IPS-18c (cell line): ENCODE measurements around the gene ACCS.

Experiments
- H3K4me3 ChIP-seq: 2 replicates; pipeline ENCODE4 v1.7.0; 2013; ENCODE audit warnings: low read depth, mild to moderate bottlenecking, low read length, moderate library complexity; ENCODE audit not compliant: insufficient read depth
- H3K9me3 ChIP-seq: one replicate; pipeline ENCODE4 v1.6.1; 2013; ENCODE audit warnings: mild to moderate bottlenecking, low read length, moderate library complexity; ENCODE audit not compliant: control insufficient read depth, insufficient read depth

ACCS gene

GRCh38 chr11:44110231-44110679 lies 44.2 kb downstream of the ACCS start:
- no peak overlapping the region for H3K4me3 ChIP-seq

GRCh38 chr11:44112091-44112821 lies 46.2 kb downstream of the ACCS start:
- H3K4me3 ChIP-seq, result no peak overlapping the region
- H3K9me3 ChIP-seq, result no peaks in the 10 kb centered on the region

More at GRCh38 chr11:44110231-44110679, 44.2 kb downstream of the ACCS start:
- no peaks in the 10 kb centered on the region for H3K9me3 ChIP-seq

GRCh38 chr11:44113018-44113417 lies 46.9 kb downstream of the ACCS start:
- no peaks in the 10 kb centered on the region for H3K9me3 ChIP-seq

GRCh38 chr11:44113572-44113971 lies 47.5 kb downstream of the ACCS start:
- no peaks in the 10 kb centered on the region for H3K9me3 ChIP-seq
- H3K4me3 ChIP-seq, result no peak overlapping the region

More at GRCh38 chr11:44113018-44113417, 46.9 kb downstream of the ACCS start:
- H3K4me3 ChIP-seq, result no peak overlapping the region

GRCh38 chr11:44116234-44116830 lies 50.3 kb downstream of the ACCS start:
- H3K4me3 ChIP-seq, result no peak overlapping the region
- no peaks in the 10 kb centered on the region for H3K9me3 ChIP-seq

- H3K9me3 ChIP-seq, result no peaks in the 10 kb centered on the region
- no peak overlapping the region for H3K4me3 ChIP-seq
Measured at GRCh38 chr11:44120169-44120568, 54.1 kb downstream of the ACCS start.

GRCh38 chr11:44125598-44125997 lies 59.5 kb downstream of the ACCS start:
- H3K9me3 ChIP-seq, result no peaks in the 10 kb centered on the region
- no peak overlapping the region for H3K4me3 ChIP-seq

- Histone ChIP-seq H3K4me3 (no peak overlapping the region), H3K9me3 (no peaks in the 10 kb centered on the region)
Measured at GRCh38 chr11:44126304-44126703, 60.2 kb downstream of the ACCS start.

GRCh38 chr11:44127130-44127529 lies 61.1 kb downstream of the ACCS start:
- no peak overlapping the region for H3K4me3 ChIP-seq
- H3K9me3 ChIP-seq, result no peaks in the 10 kb centered on the region

- no peaks in the 10 kb centered on the region for H3K9me3 ChIP-seq
- H3K4me3 ChIP-seq, result no peak overlapping the region
Measured at GRCh38 chr11:44128729-44129128, 62.7 kb downstream of the ACCS start.

GRCh38 chr11:44130751-44131150 lies 64.7 kb downstream of the ACCS start:
- no peak overlapping the region for H3K4me3 ChIP-seq
- no peaks in the 10 kb centered on the region for H3K9me3 ChIP-seq

GRCh38 chr11:44133335-44133946 lies 67.4 kb downstream of the ACCS start:
- no peak overlapping the region for H3K4me3 ChIP-seq
- H3K9me3 ChIP-seq, result no peaks in the 10 kb centered on the region
